NOMO-1 treated with DMSO at 0.1 percent for 48 hours (cell line): Measurements from ENCODE around the gene HKDC1.
"Not testable (repeated sequence)": the region's sequence is repeated elsewhere in the genome, so short reads cannot be mapped to it uniquely, and the experiment has no call there.

Source experiments
- DNase-seq: peaks from one replicate; lab custom pipeline; 2025; ENCODE audit not compliant: unreplicated experiment; lab: John Stamatoyannopoulos, UW

The HKDC1 gene

DNA sequence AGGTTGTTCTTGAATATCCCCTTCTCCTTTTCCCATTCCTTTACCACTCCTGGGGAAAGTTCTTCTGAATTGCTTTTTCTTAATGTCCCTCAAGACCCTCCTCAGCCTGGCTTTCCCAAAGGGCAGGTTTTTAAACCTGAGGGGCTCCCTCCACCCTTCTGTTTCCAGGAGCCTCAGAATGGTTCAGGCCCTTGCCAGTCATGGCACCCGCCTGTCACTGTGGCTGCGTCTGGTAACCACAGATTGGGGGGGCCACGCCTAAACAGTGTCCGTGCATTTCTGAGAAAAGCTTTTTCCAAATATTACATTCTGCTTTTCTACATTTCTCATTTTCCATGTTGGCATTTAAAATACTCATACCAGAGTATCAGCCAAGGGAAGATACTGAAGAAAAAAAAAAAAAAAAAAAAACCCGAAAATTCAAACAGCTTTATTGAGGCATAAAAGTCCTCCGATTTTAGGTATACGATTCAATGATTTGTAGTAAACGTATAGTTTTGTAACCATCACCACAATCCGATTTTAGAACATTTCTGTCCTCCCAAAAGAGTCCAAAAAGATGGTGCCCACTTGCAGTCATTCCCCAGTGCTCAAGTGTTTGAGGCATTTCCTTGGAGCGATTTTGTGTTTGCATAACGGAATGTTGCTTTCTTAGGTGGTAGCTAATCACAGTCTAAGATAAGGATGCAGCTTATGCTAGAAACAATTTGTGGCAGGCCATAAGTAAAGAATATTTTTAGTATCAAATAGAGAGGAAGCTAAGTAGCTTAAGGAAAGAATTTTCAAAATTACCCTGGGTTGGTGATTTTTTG is 22.1 kb downstream of the HKDC1 start:
- no peak for DNase-seq

DNA sequence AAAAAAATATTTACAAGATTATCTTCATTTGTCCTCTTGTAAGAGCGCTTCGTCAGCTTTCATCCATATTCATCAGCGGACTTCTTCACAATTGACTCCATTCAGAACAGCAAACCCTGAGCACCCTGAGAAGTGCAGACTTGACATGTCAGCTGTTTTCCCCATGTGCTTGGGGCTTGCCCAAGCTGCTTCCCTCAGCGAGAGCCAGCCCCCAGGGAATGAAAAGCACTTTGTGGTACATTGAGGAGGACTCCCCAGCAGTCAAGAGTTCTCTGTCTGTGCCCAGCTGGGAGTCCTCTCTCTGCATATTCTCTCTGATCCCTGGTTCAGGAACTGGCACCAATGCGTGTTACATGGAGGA is 22.7 kb downstream of the HKDC1 start:
- no peak for DNase-seq

DNA sequence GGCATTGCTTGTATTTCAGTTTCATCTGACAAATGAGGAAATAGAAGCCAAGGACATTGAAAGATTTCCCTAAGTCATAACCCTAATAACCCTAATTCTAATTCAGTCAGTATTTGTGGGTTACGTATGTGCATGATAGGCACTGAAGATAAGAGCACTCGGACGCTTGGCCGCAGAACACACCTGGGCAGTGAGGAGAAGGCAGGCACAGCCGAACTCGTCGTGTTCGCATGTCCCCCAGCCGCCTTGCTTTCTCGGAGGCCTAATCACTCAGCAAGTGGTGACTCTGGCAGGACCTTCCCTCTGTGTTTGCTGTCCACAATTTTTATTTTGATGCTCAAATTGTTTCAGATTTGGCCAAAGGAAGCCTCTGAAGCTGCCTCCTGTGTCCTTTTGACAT is 23.7 kb downstream of the HKDC1 start:
- DNase-seq: no peak

DNA sequence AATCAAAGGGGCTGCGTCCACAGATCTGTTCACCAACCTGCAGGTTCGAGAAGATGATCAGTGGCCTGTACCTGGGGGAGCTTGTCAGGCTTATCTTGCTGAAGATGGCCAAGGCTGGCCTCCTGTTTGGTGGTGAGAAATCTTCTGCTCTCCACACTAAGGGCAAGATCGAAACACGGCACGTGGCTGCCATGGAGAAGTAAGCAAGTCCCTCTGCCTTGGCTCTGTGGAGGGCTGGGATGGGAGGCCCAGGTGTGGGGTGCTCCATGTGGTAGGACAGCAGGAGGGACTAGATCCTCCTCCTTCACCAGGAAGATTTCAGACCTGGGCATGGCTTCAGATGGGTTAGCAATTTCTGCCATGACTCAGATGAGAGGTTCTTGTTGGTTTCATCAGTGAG is 25.9 kb downstream of the HKDC1 start:
- DNase-seq: no peak

DNA sequence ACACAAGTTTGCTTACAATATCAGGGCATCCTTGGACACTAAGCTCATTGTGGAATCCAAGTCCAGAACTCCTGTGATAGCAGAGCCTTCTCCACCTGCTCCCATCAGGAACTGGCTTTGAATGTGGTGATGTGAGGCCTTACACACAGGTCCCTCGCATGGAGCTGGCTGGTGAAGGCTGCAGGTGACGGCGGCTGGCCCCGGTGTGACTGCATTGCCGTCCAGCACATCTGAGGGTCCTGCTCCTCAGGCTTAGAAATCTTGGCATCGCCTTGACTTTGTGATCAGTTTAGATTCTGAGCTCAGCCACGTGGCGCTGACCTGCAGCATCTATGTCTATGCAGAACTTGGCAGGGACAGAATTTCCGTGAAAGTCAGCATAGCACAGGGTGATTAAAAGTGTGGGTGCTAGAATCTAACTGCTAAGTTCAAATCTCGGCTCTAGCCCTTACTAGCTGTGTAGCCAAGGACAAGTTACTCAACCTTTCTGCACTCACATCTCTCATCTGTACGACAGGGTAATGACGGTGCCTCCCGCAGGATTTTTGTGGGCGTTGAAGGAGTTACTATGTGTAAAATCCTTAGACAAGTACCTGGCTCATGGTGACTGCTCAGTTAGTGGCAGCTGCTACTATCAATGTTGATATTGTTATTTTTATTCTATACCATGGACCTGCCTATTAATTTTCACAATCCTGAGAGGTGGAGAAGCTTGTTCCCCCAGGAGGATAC is 26.6 kb downstream of the HKDC1 start:
- no peak for DNase-seq

DNA sequence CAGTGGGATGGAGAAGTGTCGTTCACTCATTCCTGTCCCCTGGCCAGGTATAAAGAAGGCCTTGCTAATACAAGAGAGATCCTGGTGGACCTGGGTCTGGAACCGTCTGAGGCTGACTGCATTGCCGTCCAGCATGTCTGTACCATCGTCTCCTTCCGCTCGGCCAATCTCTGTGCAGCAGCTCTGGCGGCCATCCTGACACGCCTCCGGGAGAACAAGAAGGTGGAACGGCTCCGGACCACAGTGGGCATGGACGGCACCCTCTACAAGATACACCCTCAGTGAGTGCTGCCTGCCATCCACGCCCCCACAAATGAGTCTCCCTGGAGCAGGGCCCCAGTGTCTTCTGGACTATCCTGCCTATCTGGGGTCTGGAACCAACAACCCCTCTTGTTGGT is 27.2 kb downstream of the HKDC1 start:
- DNase-seq: no peak

DNA sequence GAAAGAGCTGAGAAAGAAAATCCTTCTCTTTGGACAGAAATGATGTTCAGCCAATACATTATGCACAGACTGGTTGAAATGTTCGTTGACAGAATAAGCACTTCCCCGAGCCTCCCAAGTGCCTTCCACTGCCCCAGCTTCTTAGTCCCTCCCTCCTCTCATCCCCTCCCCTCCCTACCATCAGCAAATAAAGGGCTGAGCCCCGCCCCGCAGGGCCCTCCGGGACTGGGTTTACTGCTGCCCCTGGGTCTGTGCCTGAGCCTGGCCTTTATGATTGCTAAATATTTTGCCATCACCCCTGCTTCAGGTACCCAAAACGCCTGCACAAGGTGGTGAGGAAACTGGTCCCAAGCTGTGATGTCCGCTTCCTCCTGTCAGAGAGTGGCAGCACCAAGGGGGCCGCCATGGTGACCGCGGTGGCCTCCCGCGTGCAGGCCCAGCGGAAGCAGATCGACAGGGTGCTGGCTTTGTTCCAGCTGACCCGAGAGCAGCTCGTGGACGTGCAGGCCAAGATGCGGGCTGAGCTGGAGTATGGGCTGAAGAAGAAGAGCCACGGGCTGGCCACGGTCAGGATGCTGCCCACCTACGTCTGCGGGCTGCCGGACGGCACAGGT is 28.1 kb downstream of the HKDC1 start:
- no peak for DNase-seq

DNA sequence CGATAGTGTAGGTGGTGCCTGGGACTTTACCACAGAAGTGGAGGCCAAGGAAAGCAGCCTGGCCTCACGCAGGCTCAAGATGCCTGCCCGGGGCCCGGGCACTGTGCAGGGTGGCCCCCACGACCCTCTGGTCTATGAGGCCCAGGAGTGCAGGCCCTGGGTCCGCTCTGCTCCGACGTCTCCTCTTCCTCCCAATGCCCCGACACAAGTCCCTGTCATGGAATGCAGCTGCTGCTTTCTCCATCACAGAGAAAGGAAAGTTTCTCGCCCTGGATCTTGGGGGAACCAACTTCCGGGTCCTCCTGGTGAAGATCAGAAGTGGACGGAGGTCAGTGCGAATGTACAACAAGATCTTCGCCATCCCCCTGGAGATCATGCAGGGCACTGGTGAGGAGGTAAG is 29.9 kb downstream of the HKDC1 start:
- DNase-seq: no peak

DNA sequence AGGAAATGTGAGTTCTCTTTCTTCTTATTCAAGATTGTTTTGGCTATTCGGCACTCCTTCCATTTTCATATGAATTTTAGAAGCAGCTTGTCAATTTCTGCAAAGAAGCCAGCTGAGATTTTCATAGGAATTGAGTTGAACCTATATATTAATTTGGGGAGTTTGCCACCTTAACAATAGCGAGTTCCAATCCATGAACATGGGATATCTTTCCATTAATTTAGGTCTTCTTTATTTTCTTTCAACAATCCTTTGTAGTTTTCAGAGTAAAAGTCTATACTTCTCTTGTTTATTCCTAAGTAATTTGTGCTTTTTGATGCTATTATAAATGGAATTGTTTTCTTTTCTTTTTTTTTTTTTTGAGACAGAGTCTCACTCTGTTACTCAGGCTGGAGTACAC is 31.3 kb downstream of the HKDC1 start:
- not testable (repeated sequence) for DNase-seq

DNA sequence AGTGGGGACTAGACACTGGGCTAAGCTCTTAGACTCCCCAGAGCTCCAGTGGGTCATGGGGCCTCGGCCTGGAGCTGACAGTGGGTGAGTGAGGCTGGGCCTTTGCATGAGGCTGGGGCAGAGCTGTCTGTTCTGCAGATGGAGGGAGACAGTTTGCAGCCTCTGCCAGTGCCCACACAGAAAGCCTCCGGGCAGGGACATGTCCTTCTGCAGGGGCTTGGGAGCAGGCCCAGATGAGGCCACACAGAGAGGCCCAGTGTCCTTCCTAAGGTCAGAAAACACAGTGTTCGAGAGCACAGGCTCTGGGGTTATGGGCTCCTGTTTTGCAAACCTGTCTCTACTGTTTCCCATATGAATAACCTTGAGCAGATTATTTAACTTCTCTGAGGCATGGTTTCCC is 33.0 kb downstream of the HKDC1 start:
- DNase-seq: no peak

DNA sequence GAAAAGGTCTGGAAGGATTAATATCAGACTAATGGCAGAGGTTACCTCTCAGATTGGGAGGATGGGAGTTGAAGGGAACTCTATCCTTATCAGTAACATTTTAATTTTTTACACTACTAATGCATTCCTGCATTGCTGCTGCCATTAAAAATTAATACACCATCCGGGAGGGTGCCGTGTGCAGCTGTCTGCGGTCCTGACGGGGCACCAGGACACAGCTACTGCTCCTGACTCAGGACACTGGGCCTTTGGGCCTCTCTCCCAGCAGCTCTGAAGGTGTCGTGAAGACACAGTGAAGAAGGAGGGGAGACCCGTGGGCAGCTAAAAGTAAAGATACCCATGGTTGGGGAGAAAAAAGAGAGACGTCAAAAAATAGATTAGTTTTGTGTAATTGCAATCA is 34.7 kb downstream of the HKDC1 start:
- no peak for DNase-seq

DNA sequence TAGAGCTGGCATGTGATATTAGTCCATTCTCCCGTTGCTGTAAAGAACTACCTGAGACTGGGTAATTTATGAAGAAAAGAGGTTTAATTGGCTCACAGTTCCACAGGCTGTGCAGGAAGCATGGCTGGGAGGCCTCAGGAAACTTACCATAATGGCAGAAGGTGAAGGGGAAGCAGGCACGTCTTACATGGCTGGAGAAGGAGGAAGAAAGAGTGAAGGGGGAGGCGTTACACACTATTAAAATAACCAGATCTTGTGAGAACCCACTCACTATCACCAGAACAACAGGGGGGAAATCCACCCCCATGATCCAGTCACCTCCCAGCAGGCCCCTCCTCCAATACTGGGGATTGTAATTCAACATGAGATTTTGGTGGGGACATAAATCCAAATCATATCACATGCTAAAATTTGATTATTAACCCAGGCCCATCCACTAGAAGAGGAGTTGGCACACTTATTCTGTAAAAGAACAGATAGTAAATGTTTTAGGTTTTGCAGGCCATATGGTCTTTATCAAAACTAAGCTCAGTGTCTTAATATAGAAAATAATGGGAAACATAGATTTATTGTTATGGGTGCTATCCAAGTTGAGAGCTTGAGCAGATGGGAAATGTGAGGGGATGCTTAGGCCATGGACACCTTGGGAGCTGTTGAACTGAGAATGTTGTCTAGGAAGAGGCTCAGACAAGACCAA is 39.6 kb downstream of the HKDC1 start:
- no peak for DNase-seq

DNA sequence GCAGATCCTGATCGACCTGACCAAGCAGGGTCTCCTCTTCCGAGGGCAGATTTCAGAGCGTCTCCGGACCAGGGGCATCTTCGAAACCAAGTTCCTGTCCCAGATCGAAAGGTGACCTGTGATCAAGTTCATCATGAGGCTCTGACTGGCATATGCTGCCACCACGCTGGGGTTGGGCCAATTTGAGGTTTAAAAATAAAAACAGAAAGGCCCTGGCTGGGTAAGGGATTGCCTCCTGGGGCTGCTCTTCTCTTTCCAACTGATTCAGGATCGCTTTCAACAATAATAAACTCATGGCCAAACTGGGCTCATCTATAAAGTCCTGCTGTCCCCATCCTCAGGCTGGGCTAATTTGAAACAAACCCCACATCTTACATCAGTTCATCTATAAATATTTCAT is 41.1 kb downstream of the HKDC1 start:
- no peak for DNase-seq

DNA sequence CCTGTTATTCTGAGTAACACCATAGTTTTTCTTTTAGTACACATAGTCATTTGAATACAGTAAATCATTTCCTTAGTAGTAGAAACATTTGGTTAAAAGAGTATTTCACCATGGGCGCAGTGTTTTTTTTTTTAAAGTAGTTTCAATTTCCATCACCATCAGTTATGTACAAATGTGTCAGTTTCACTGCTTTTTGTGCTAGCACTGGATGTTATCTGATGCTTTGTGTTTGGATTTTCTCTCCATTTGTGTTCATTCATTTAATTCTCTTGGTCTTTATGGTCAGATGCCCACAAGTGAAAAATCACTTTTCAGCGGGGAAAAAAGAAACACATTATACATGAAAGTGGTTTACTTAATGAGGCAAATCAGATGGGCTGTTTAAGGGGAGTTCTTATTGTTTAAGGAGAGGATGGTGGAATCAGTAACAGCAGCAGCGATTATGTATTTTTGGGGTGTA is 42.2 kb downstream of the HKDC1 start:
- DNase-seq: no peak

DNA sequence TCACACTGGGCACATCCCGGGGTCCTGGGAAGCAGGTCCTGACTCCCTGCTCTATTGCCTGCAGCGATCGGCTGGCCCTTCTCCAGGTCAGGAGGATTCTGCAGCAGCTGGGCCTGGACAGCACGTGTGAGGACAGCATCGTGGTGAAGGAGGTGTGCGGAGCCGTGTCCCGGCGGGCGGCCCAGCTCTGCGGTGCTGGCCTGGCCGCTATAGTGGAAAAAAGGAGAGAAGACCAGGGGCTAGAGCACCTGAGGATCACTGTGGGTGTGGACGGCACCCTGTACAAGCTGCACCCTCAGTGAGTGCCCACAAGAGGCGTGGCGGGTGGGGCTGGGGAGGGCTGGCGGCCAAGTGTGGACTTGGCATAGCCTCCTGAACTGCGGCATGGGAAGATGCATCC is 45.4 kb downstream of the HKDC1 start:
- no peak for DNase-seq

DNA sequence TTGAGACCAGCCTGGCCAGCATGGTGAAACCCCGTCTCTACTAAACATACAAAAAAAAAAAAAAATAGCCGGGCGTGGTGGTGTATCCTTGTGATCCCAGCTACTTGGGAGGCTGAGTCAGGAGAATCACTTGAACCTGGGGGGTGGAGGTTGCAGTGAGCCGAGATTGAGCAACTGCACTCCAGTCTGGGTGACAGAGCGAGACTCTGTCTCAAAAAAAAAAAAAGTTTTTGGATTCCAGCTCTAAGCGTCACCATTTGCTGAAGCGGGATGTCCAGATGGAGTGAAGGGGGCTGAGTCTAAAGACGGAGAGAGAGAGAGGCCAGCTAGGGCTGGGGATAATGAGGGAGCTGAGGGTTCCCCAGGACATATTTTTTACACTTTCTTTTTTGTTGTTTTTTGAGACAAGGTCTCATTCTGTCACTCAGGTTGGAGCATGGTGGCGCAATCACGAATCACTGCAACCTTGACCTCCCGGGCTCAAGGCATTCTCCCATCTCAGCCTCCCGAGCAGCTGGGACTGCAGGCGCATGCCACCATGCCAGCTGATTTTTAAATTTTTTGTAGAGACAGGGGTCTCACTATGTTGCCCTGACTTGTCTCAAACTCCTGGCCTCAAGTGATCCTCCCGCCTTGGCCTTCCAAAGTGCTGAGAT is 48.8 kb downstream of the HKDC1 start:
- DNase-seq: no peak

DNA sequence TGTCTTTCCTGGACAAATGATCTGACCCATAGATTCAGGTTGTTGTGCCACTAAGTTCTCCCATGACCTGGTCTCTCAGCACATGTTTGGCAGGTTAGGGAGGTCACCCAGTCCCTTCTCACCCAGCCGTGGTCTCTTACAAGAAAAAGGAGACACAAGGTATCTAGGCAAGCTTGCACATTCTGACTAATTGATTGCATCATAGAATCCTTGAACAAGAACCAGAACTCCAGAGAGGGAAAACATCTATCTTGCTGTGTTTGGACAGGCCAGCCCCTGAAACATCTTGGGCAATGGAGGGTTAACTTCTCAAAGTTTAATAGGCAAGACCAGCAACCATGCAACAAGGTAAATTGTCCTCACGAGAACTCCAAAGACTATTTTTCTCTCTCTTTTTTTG is 49.6 kb downstream of the HKDC1 start:
- DNase-seq: no peak

DNA sequence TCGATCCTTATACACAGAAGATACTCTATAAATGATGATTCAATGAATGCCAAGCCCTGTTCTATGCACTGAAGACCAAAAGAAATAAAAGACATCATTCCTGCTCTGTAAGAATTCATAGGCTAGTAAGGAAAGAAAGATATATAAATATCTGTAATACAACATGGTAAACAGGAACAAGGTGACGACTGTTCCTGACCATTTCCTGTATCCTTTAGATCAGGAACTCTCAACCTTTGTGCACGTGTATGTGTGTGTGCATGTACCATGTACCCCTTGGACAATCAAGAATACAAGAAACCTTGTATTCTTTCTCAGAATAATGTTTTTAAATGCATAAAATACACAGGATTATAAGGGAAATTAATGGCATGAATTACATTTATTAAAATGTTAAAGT is 50.9 kb downstream of the HKDC1 start:
- DNase-seq: no peak

DNA sequence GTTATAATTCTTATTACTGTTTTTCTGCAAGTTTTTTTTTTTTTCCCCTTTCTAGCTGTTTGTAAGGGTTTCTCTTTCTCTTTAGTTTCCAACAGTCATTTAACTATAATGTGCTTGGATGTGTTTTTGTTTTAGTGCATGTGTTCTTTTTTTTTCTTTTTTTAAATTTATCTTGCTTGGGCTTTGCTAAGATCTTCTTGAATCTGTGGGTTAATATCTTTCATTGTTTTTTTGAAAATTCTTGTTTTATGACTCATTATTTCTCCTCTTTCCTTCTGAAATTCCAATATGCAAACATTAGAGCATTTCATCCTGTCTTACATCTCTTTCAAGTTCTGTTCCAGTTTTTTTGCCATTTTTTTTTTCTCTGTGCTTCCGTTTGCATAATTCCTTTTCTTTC is 52.5 kb downstream of the HKDC1 start:
- no peak for DNase-seq

DNA sequence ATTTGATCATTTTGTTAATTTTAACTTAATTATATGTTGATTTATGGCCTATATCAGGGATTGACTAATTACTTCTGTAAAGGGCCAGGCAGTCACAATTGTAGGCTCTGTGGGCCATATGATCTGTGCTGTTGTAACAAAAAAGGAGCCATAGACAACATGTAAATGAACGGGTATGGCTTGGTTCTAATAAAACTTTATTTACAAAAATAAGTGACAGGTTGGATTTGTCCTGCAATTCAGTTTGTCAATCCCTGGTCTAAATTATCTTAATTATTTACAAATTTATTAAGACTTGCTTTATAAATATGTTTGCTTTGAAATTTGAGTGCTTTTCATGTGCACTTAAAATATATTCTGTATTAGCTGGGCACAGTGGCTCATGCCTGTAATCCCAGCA is 55.3 kb downstream of the HKDC1 start:
- DNase-seq: no peak

DNA sequence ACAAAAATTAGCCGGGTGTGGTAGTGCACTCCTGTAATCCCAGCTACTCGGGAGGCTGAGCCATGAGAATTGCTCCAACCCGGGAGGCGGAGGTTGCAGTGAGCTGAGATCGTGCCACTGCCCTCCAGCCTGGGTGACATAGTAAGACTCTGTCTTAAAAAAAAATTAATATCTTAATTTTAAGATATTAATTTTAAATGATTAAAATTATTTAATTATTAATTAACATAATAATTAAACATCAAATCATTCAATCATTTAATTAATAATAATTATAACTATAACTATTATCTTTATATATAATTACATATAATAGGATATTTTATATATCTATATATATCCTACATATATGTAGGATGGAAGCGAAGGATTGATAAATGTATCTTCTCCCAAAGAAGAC is 56.4 kb downstream of the HKDC1 start:
- no peak for DNase-seq
